ENCODE results near the gene PHLDB3.
A peak's percentile ranks its signal among the peaks of the same experiment; 100 is the strongest.
"Not testable (repeated sequence)": the region's sequence is repeated elsewhere in the genome, so short reads cannot be mapped to it uniquely, and the experiment has no call there.

The PHLDB3 gene

GRCh38 chr19:43466793-43467192 lies 37.8 kb downstream of the PHLDB3 start:
- DNase-seq: no peak

DNA sequence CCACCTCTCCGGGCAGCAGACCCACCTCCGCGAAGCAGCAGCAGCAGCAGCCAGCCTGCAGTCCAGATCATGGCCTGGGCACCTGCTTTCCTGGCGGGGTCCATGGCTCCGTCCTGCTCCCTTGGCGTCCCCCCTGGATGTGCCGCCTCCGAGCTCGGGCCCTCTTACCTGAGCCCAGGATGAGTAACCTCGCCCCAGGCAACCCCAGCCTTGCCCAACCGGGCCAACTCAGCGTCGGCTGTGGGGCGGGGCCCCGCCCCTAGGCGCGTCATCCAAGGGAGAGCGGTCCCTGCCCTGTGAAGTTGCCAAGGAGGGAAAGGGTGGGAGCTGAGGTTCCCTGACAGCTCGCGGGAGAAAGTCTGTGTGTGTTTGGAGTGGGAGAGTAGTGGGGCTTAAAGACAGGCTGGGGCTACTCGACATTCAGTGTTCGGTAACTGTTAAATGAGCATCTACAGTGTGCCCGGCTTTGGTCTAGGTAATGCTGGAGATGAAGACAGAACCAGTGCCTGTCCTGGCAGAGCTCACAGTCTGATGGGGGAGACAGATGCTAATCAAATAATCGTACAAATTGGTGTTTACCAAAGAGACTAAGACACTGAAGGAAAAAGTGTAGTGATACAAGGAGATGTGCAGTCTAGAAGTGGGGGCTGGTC lies 39.0 kb downstream of the PHLDB3 start, which contains the start of gene LYPD3:
Gene LYPD3, minus strand, starts transcription at position 141 of the 653 bp plus-strand sequence. Its CDS starts 37 bp downstream, at position 104.
- DNase-seq: no peak

DNA sequence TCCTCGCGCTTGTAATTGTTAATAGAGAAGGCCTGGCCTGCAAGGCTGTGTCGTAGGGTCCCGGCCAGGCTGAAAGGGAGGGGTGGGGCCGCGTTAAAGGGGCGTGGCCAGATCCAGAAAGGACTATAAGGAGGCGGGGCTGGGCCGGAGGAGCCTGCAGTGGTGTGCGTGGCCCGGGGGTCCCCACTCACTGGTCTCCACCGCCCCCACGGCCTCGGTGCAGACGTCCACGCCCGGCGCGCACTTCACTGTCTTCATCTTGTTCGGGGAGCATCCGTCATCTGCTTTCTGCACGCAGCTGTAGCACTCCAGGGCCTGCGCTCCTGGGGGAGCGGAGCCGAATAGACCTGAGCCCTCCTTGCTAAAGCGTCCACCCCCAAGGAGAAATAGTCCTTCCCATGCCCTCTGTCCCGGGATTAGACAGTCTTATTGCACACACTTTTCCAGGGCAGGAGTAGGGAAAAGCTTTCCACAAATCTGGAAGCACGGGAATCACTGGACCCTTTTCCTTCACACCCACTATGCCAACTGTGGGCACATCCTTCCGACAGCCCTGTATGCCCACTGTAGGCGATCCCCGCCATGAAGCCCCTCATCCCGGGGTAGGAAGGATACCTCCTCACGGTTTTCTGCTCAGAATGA lies 40.3 kb downstream of the PHLDB3 start:
- no peak for DNase-seq

GRCh38 chr19:43463381-43464133 lies 41.0 kb downstream of the PHLDB3 start:
- peak; percentile 75 for DNase-seq

DNA sequence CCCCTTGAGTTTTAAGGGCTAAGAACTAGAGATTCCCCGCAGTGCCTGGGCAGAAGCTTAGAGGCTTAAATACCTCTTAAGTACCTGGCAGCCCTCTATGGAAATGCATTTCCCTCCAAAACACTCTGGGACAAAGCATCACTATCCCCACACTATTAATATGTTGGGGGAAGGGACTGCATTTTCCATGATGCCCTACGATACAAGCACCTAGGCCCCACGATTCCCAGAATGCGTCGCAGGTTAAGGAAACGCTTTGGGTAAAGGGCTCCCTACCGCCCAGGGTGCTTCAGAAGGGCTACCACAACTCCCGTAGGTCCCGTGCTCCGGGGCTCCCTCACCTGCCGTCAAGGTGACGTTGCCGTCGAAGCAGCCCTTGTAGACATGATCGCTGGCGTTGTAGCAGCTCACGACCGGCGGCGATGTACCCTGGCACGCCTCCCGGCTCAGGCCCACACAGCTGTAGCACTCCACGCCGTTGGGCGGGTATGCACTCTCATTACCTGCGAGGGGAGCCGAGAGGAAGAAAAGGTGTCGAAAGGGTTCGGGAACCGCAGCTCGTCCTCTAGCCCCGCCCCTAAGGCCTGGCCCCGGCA lies 41.7 kb downstream of the PHLDB3 start:
- DNase-seq: no peak

- DNase-seq: no peak
Measured at GRCh38 chr19:43462383-43462782, 42.2 kb downstream of the PHLDB3 start.

DNA sequence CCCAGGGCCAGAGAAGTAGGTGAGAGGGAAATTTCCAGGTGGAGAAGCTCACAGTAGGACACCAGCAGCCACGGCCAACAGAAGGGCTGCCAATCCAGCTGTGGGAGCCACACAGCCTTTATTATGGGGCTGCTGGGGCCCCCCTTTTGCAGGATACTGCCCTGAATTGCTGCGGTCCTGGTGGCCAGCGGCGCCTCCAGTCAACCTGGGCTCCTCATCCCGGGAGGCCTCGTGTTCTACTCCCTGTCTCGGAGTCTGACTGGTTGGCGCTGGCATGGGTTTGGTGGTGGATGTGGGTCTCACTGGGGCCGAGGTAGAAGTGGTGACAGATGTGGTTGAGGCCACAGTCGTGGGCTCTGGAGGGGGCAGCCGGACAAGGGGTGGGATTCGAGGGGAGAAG lies 43.2 kb downstream of the PHLDB3 start:
- no peak for DNase-seq

GRCh38 chr19:43460362-43461016 lies 44.1 kb downstream of the PHLDB3 start:
- no peak for DNase-seq

- DNase-seq: no peak
Measured at GRCh38 chr19:43457809-43458208, 46.7 kb downstream of the PHLDB3 start.

DNA sequence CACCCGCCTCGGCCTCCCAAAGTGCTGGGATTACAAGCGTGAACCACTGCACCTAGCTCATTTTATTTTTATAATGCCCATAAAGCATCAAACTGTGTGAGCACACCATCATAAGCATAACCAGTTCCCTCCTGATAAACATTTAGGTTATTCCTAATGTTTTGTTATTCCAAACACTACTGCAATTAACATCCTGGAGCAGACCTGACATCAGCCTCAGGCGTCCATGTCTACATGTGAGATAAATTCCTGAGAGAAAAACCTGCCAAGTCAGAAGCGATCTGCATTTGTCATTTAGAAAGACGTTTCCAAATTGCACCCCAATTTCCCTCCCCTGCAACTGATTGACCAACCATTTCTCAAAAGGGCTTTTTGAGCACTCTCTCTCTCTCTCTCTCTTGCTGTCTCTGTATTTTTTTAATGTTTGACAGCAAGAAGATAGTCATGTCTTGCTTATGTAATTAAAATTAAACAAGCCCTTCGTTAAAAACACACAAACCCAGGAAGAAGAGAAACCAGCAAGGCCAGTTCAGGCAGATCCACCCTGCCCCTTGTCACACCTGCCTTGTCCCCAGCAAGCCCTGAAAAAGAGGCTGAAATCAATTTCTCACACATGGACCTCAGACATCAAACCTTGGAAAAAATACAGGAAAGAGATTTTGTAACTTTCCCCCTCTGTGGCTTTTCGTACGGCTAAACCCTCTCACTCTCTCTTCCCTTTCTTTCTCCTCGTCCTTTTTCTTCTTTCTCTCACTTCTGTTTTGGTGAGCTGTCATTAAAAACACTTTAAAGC lies 49.0 kb downstream of the PHLDB3 start:
- no peak for DNase-seq

DNA sequence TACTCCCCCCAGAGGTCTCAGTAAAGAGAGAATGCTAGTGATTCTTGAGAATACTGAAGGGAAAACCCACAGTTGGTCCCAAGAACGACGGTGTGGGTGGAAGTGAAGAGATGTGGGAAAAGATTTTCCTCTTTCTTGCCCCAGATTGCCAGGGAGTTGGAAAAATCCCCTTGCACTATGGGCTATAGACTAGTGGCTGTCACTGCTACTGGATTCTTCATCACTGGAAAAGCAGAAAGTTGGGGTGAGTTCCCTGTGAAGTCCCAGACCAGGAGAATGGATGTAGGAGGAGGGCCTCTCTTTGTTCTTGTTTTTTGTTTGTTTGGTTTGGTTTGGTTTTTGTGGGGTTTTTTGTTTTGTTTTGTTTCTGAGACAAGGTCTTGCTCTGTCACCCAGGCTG lies 50.5 kb downstream of the PHLDB3 start:
- no peak for DNase-seq

DNA sequence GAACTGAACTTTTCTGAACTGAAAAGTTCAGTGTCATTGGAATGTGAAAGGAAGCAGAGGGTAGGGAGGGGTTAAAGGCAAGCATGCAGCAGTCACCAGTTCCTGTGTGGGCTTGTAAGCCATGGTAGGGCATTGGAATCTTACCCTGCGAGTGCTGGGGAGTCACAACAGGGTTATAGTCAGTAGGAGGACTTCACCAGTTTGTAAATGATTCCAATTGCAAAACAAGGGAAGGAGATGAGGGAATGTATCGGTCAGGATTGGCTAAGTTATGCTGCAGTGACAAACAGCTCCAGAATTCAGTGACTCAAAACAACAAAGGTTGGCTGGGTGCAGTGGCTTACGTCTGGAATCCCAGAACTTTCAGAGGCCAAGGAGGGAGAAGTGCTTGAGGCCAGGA lies 52.0 kb downstream of the PHLDB3 start:
- DNase-seq: no peak

DNA sequence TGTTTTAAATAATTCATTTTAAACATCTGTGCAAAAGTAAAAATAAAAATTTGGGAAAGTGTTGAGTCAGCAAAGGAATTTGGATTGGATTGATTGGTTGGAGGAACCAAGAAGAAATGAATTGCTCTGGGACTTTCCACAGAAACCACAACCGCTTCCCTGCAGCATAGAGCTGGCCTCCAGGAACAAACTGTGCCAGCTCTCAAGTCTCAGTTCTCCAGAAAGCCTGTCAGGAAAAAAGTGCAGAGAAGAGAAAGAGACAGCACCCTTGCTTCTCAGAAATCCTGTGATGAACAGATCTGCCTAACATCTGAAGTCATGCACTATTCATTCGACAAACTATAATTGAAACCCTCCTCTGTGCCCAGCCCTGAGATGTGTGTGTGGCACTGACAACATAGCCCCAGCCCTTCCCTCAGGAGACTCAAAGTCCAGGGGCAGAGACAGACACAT lies 54.0 kb downstream of the PHLDB3 start:
- DNase-seq: no peak

GRCh38 chr19:43447655-43448054 lies 56.9 kb downstream of the PHLDB3 start:
- DNase-seq: no peak

GRCh38 chr19:43446746-43447489 lies 57.6 kb downstream of the PHLDB3 start:
- peak; percentile 33 for DNase-seq

DNA sequence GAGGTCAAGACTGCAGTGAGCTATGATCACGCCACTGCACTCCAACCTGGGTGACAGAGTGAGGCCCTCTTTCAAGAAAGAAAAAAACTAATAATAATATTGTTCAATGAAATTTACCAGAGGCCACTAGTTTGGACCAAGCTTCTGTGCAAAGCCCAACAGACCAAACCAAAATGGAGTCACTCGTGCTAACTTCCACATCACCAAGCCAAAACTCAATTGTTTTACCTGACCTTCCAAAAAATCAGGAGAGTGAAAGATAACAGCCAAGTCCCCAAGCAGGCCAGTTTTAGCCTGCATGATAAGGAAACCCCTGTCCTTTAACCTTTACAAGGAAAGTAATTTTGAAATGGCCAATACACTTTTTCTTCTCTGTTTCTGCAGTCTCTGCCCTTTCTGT lies 59.1 kb downstream of the PHLDB3 start:
- no peak for DNase-seq

- DNase-seq: no peak
Measured at GRCh38 chr19:43444531-43445287, 59.8 kb downstream of the PHLDB3 start.

DNA sequence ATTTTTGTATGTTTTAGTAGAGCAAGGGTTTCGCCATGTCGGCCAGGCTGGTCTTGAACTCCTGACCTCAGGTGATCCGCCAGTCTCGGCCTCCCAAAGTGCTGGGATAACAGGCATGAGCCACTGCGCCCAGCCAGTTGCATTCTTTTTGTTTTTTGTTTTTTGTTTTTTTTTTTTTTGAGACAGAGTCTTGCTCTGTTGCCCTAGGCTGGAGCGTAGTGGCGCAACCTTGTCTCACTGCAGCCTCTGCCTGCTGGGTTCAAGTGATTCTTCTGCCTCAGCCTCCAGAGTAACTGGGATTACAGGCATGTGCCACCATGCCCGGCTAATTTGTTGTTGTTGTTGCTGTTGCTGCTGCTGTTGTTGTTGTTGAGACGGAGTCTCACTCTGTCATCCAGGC lies 60.5 kb downstream of the PHLDB3 start:
- not testable (repeated sequence) for DNase-seq

DNA sequence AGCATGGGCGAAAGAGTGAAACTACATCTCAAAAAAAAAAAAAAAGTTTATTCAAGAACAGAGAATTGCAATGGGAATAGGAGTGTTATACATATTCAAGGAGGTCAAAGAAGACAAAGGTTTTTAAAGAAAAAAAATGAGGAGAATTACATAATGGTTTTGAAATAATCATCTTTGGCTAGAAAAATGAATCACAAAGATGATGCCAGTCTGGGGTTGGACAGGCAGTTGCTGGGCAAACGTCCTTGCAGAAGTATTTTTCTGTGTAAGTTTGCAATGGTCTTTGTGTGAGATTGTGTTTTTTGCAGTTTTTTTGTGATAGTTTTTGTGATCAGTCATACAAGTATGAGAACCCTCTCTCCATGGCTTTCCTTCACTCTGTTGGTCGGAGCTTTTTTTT lies 62.8 kb downstream of the PHLDB3 start:
- DNase-seq: no peak

DNA sequence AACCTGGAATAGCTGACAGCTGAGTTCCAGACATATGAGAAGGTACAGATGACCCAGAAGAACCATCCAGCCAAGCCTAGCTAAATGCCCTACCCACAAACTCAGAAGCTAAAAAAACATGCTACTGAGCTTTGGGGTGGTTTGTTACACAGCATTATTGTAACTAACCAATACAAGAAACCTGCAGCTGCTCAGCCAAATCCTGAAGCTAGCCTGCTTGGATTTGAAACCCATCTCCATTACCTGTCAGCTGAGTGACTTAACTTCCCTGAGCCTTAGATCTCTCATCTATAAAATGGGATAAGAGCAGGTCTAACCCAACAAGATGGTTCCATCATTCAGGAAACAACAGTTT lies 64.9 kb downstream of the PHLDB3 start:
- no peak for DNase-seq

All from GOT3 (cell line).